Measurements from ENCODE around the gene SLC2A1. TPM values are rescaled to one million over a fixed set of nuclear protein-coding genes. Genes with fewer than 3 reads are reported as not detected.

SLC2A1 gene
- total RNA-seq, 2 donors from 2014 or later, result 71.6 to 150 TPM

DNA sequence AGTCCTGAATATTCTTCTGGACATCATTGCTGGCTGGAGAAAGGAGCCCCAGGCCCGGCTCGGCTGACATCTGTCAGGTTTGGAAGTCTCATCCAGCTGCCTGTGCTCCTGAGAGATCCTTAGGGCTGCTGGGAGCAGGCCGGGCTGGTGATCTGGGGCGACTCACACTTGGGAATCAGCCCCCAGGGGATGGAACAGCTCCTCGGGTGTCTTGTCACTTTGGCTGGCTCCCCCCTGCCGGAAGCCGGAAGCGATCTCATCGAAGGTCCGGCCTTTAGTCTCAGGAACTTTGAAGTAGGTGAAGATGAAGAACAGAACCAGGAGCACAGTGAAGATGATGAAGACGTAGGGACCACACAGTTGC is 31.8 kb downstream of the SLC2A1 start:
- Histone ChIP-seq H3K4me1 (peaks cover 6% of the 10 kb centered on the region), H3K27ac (no peak overlapping the region), H3K9me3 (no peaks in the 10 kb centered on the region), H3K27me3 (no peaks in the 10 kb centered on the region), H3K9ac (ENCODE audit: low read depth in 2 of 2, low read length in 2 of 2) (no peak overlapping the region), H3K36me3 (peaks cover 4% of the 10 kb centered on the region), H3K4me3 (no peak overlapping the region)
- no peak for TF ChIP-seq CTCF (IDR thresholded peaks at IDR 0.05)
- DNase-seq, result no peak
- intact Hi-C loops (cut with DNase I), result no loop called here

- no peak overlapping the region for H3K9ac ChIP-seq (ENCODE audit: low read depth in 2 of 2, low read length in 2 of 2)
- peaks cover 4% of the 10 kb centered on the region for H3K36me3 ChIP-seq
- H3K27ac ChIP-seq, result no peak overlapping the region
- H3K4me1 ChIP-seq, result peaks cover 4% of the 10 kb centered on the region
- H3K27me3 ChIP-seq, result no peaks in the 10 kb centered on the region
- no peak for DNase-seq
- TF ChIP-seq CTCF (IDR thresholded peaks at IDR 0.05), result no peak
- intact Hi-C loops (cut with DNase I), result no loop called here
- H3K9me3 ChIP-seq, result no peaks in the 10 kb centered on the region
- no peak overlapping the region for H3K4me3 ChIP-seq
Measured at GRCh38 chr1:42926235-42926878, 32.3 kb downstream of the SLC2A1 start.

GRCh38 chr1:42924851-42925760 is 33.6 kb downstream of the SLC2A1 start:
- H3K36me3 ChIP-seq, result peaks cover 4% of the 10 kb centered on the region
- peak overlapping the region; percentile 77 to 79 for H3K9ac ChIP-seq (ENCODE audit: low read depth in 2 of 2, low read length in 2 of 2)
- peak overlapping the region; percentile 88 for H3K27ac ChIP-seq
- peak overlapping the region; percentile 89 for H3K4me3 ChIP-seq
- DNase-seq, result no peak
- H3K4me1 ChIP-seq, result peaks cover 4% of the 10 kb centered on the region
- TF ChIP-seq CTCF (IDR thresholded peaks at IDR 0.05), result no peak
- H3K9me3 ChIP-seq, result no peaks in the 10 kb centered on the region
- intact Hi-C loops (cut with DNase I), result no loop called here
- no peaks in the 10 kb centered on the region for H3K27me3 ChIP-seq

DNA sequence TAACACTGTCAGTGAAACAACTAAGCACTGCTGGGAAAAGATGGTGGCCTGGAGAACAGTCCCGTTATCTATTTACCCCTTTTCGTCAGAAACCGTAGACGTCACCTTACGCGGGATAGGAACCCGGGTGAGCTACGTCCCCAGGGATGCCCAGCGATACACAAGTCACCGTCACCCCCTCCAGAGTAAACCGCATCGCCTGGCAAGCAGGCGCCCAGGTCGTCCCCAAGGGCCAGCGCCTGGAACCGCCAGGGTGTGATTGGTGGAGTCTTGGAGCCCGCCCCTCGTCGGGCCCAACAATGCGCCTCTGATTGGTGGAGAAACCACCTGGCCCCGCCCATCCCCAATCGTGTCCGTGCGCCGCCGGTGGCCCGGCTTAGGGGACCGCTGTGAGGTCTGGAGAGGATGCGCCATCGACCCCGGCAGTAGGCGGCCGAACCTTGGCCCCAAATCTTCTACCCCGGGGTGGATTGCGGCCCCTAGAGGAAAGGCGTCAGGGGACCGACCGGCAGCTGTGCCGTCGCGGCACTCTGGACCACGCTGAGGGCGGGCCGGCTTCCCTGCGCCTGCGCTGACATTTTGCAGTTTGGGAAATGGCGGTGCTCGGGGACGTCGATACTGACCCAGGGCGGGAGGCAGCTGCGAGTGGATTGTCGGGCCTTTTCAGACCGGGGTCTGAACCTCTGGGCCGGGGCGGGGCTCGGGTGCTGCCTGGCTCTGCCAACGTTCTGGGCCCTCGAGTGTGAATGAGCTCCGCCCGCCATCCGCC is 34.4 kb downstream of the SLC2A1 start:
- Histone ChIP-seq H3K9ac (ENCODE audit: low read depth in 2 of 2, low read length in 2 of 2) (peak overlapping the region; percentile 77 to 79), H3K27me3 (no peaks in the 10 kb centered on the region), H3K27ac (peak overlapping the region; percentile 88), H3K9me3 (no peaks in the 10 kb centered on the region), H3K36me3 (peaks cover 4% of the 10 kb centered on the region), H3K4me1 (peaks cover 4% of the 10 kb centered on the region), H3K4me3 (peak overlapping the region; percentile 89)
- TF ChIP-seq CTCF (IDR thresholded peaks at IDR 0.05), result no peak
- intact Hi-C loops (cut with DNase I), result no loop called here
- peak; percentile 97 for DNase-seq

GRCh38 chr1:42923367-42924081 is 35.1 kb downstream of the SLC2A1 start:
- Histone ChIP-seq H3K36me3 (peaks cover 4% of the 10 kb centered on the region), H3K4me3 (peak overlapping the region; percentile 89), H3K9me3 (no peaks in the 10 kb centered on the region), H3K4me1 (peaks cover 4% of the 10 kb centered on the region), H3K27ac (peak overlapping the region; percentile 88), H3K27me3 (no peaks in the 10 kb centered on the region), H3K9ac (ENCODE audit: low read depth in 2 of 2, low read length in 2 of 2) (peak overlapping the region; percentile 62 to 79)
- no peak for TF ChIP-seq CTCF (IDR thresholded peaks at IDR 0.05)
- intact Hi-C loops (cut with DNase I), result no loop called here
- DNase-seq, result peak; percentile 23

Data from colonic mucosa (tissue), 4 donors.